SK-N-SH treated with all-trans-retinoic acid at 6 μM for 48 hours (cell line): ENCODE data around the gene NEURL1.

Source experiments
- ATAC-seq: fragments of 200-7000 bp; cut with Tn5 transposase; 3 replicates; pipeline ENCODE4 v1.9.1; 2020; ENCODE audit warnings: mild to moderate bottlenecking, moderate library complexity
- ARNTL ChIP-seq: fragments of 450-650 bp; formaldehyde crosslinking; IDR thresholded peaks from 2 replicates; pipeline ENCODE4 v1.5.0; 2020; ENCODE audit warnings: low read depth, mild to moderate bottlenecking, moderate library complexity, borderline replicate concordance
- BACH2 ChIP-seq: fragments of 250-450 bp; sonication (Bioruptor Pico); IDR thresholded peaks from 2 replicates; pipeline ENCODE4 v1.9.0; 2021; ENCODE audit warnings: mild to moderate bottlenecking, borderline replicate concordance
- CREB5 ChIP-seq: fragments of 250-450 bp; sonication (Bioruptor Pico); IDR thresholded peaks from 2 replicates; pipeline ENCODE4 v1.5.1; 2020; ENCODE audit warnings: low read depth, mild to moderate bottlenecking, moderate library complexity
- CSDC2 ChIP-seq: fragments of 250-450 bp; sonication (Bioruptor Pico); IDR thresholded peaks from 2 replicates; pipeline ENCODE4 v1.5.0; 2020; ENCODE audit warnings: mild to moderate bottlenecking, moderate library complexity
- CSRNP3 ChIP-seq: fragments of 250-450 bp; sonication (Bioruptor Pico); IDR thresholded peaks from 2 replicates; pipeline ENCODE4 v1.5.1; 2021; ENCODE audit warnings: mild to moderate bottlenecking, moderate library complexity
- ESRRG ChIP-seq: fragments of 250-450 bp; sonication (Bioruptor Pico); IDR thresholded peaks from 2 replicates; pipeline ENCODE4 v1.6.1; 2021; ENCODE audit warnings: mild to moderate bottlenecking
- GLIS3 ChIP-seq: fragments of 250-450 bp; sonication (Bioruptor Pico); IDR thresholded peaks from 2 replicates; pipeline ENCODE4 v1.5.0; 2020; ENCODE audit warnings: mild to moderate bottlenecking, moderate library complexity
- PATZ1 ChIP-seq: fragments of 250-450 bp; sonication (Bioruptor Pico); IDR thresholded peaks from 2 replicates; pipeline ENCODE4 v1.8.0; 2020; ENCODE audit warnings: mild to moderate bottlenecking, moderate library complexity, borderline replicate concordance
- POU6F1 ChIP-seq: fragments of 250-450 bp; sonication (Bioruptor Pico); IDR thresholded peaks from 2 replicates; pipeline ENCODE4 v1.8.0; 2021; ENCODE audit warnings: low read depth, mild to moderate bottlenecking, moderate library complexity, borderline replicate concordance
- PPARA ChIP-seq: fragments of 250-450 bp; sonication (Bioruptor Pico); IDR thresholded peaks from 2 replicates; pipeline ENCODE4 v1.5.0; 2020; ENCODE audit warnings: mild to moderate bottlenecking, borderline replicate concordance
- RARB ChIP-seq: fragments of 250-450 bp; sonication (Bioruptor Pico); IDR thresholded peaks from 2 replicates; pipeline ENCODE4 v1.8.0; 2021; ENCODE audit warnings: mild to moderate bottlenecking, moderate library complexity
- SNAI2 ChIP-seq: fragments of 250-450 bp; sonication (Bioruptor Pico); IDR thresholded peaks from 2 replicates; pipeline ENCODE4 v1.5.0; 2020; ENCODE audit warnings: mild to moderate bottlenecking, moderate library complexity
- TOX ChIP-seq: fragments of 250-450 bp; sonication (Bioruptor Pico); IDR thresholded peaks from 2 replicates; pipeline ENCODE4 v1.8.0; 2021; ENCODE audit warnings: mild to moderate bottlenecking, moderate library complexity, borderline replicate concordance
- TSHZ2 ChIP-seq: fragments of 250-450 bp; sonication (Bioruptor Pico); IDR thresholded peaks from 2 replicates; pipeline ENCODE4 v1.5.0; 2020; ENCODE audit warnings: mild to moderate bottlenecking, moderate library complexity
- ZC3H10 ChIP-seq: fragments of 250-450 bp; sonication (Bioruptor Pico); IDR thresholded peaks from 2 replicates; pipeline ENCODE4 v1.5.1; 2021; ENCODE audit warnings: mild to moderate bottlenecking, moderate library complexity
- ZFP3 ChIP-seq: fragments of 250-450 bp; sonication (Bioruptor Pico); IDR thresholded peaks from 2 replicates; pipeline ENCODE4 v1.5.0; 2020; ENCODE audit warnings: mild to moderate bottlenecking, moderate library complexity
- ZNF70 ChIP-seq: fragments of 450-650 bp; formaldehyde crosslinking; IDR thresholded peaks from 2 replicates; pipeline ENCODE4 v1.5.0; 2020; ENCODE audit warnings: mild to moderate bottlenecking, moderate library complexity

Gene NEURL1

GRCh38 chr10:103600956-103601569 is 107.6 kb downstream of the NEURL1 start:
- no peak for TF ChIP-seq ESRRG (CRISPR knock-in tag)
- TF ChIP-seq TSHZ2 (CRISPR knock-in tag): no peak
- no peak for TF ChIP-seq POU6F1 (CRISPR knock-in tag)
- no peak for TF ChIP-seq ZFP3
- TF ChIP-seq BACH2 (CRISPR knock-in tag): no peak
- TF ChIP-seq PATZ1: no peak
- TF ChIP-seq CSRNP3: no peak
- TF ChIP-seq ZC3H10 (CRISPR knock-in tag): no peak
- no peak for TF ChIP-seq SNAI2 (CRISPR knock-in tag)
- TF ChIP-seq GLIS3 (CRISPR knock-in tag): no peak
- no peak for TF ChIP-seq ZNF70
- no peak for TF ChIP-seq ARNTL (CRISPR knock-in tag)
- no peak for TF ChIP-seq CREB5
- no peak for TF ChIP-seq PPARA (CRISPR knock-in tag)
- no peak for TF ChIP-seq RARB (CRISPR knock-in tag)
- ATAC-seq: no peak

- no peak for TF ChIP-seq PPARA (CRISPR knock-in tag)
- TF ChIP-seq ZFP3: no peak
- no peak for TF ChIP-seq SNAI2 (CRISPR knock-in tag)
- TF ChIP-seq CSDC2: no peak
- no peak for TF ChIP-seq POU6F1 (CRISPR knock-in tag)
- TF ChIP-seq BACH2 (CRISPR knock-in tag): no peak
- no peak for ATAC-seq
Measured at GRCh38 chr10:103602028-103602851, 108.7 kb downstream of the NEURL1 start.

GRCh38 chr10:103602852-103603155 is 109.3 kb downstream of the NEURL1 start:
- ATAC-seq: no peak

More at GRCh38 chr10:103602852-103603155, 109.3 kb downstream of the NEURL1 start:
- TF ChIP-seq TOX (CRISPR knock-in tag): no peak
